Measurements from ENCODE around the gene MYBPH.

Gene MYBPH

GRCh38 chr1:203210988-203211387 lies 35.4 kb upstream of the MYBPH start:
- H3K27ac ChIP-seq = no peak overlapping the region
- no peak for TF ChIP-seq CTCF (conservative IDR thresholded peaks at IDR 0.05; ENCODE audit: low read depth, low read length)
- no peaks in the 10 kb centered on the region for H3K79me2 ChIP-seq (ENCODE audit: insufficient read depth, low read depth)
- H3K36me3 ChIP-seq (ENCODE audit: insufficient read depth) = no peaks in the 10 kb centered on the region
- H2AFZ ChIP-seq (ENCODE audit: low read depth) = no peak overlapping the region
- no peaks in the 10 kb centered on the region for H3K27me3 ChIP-seq (ENCODE audit: insufficient read depth, low read depth)
- no peaks in the 10 kb centered on the region for H4K20me1 ChIP-seq (ENCODE audit: insufficient read depth)
- H3K9ac ChIP-seq = no peak overlapping the region
- no peak overlapping the region for H3K4me2 ChIP-seq
- H3K4me1 ChIP-seq (ENCODE audit: low read depth, poor library complexity, severe bottlenecking) = no peaks in the 10 kb centered on the region
- no peak overlapping the region for H3K4me3 ChIP-seq (IDR thresholded peaks at IDR 0.05; ENCODE audit: insufficient read depth, low read depth, low read length)

- no peaks in the 10 kb centered on the region for H3K79me2 ChIP-seq (ENCODE audit: insufficient read depth, low read depth)
- H2AFZ ChIP-seq (ENCODE audit: low read depth) = no peak overlapping the region
- no peak overlapping the region for H3K27ac ChIP-seq
- H3K27me3 ChIP-seq (ENCODE audit: insufficient read depth, low read depth) = no peaks in the 10 kb centered on the region
- H4K20me1 ChIP-seq (ENCODE audit: insufficient read depth) = no peaks in the 10 kb centered on the region
- H3K4me3 ChIP-seq (IDR thresholded peaks at IDR 0.05; ENCODE audit: insufficient read depth, low read depth, low read length) = no peak overlapping the region
- no peak overlapping the region for H3K9ac ChIP-seq
- no peaks in the 10 kb centered on the region for H3K36me3 ChIP-seq (ENCODE audit: insufficient read depth)
- no peak overlapping the region for H3K4me2 ChIP-seq
- TF ChIP-seq CTCF (conservative IDR thresholded peaks at IDR 0.05; ENCODE audit: low read depth, low read length) = no peak
- H3K4me1 ChIP-seq (ENCODE audit: low read depth, poor library complexity, severe bottlenecking) = no peaks in the 10 kb centered on the region
Observed at GRCh38 chr1:203210350-203210749, 34.7 kb upstream of the MYBPH start.

- no peaks in the 10 kb centered on the region for H3K36me3 ChIP-seq (ENCODE audit: insufficient read depth)
- H3K4me2 ChIP-seq = no peak overlapping the region
- no peak overlapping the region for H2AFZ ChIP-seq (ENCODE audit: low read depth)
- H3K9ac ChIP-seq = no peak overlapping the region
- H3K27me3 ChIP-seq (ENCODE audit: insufficient read depth, low read depth) = no peaks in the 10 kb centered on the region
- no peaks in the 10 kb centered on the region for H3K79me2 ChIP-seq (ENCODE audit: insufficient read depth, low read depth)
- TF ChIP-seq CTCF (conservative IDR thresholded peaks at IDR 0.05; ENCODE audit: low read depth, low read length) = no peak
- H3K4me3 ChIP-seq (IDR thresholded peaks at IDR 0.05; ENCODE audit: insufficient read depth, low read depth, low read length) = no peak overlapping the region
- H3K4me1 ChIP-seq (ENCODE audit: low read depth, poor library complexity, severe bottlenecking) = no peaks in the 10 kb centered on the region
- no peaks in the 10 kb centered on the region for H4K20me1 ChIP-seq (ENCODE audit: insufficient read depth)
- H3K27ac ChIP-seq = no peak overlapping the region
Observed at GRCh38 chr1:203208181-203208580, 32.6 kb upstream of the MYBPH start.

- TF ChIP-seq CTCF (conservative IDR thresholded peaks at IDR 0.05; ENCODE audit: low read depth, low read length) = no peak
- no peaks in the 10 kb centered on the region for H4K20me1 ChIP-seq (ENCODE audit: insufficient read depth)
- H3K79me2 ChIP-seq (ENCODE audit: insufficient read depth, low read depth) = no peaks in the 10 kb centered on the region
- no peak overlapping the region for H3K9ac ChIP-seq
- H3K4me1 ChIP-seq (ENCODE audit: low read depth, poor library complexity, severe bottlenecking) = no peaks in the 10 kb centered on the region
- H2AFZ ChIP-seq (ENCODE audit: low read depth) = no peak overlapping the region
- no peak overlapping the region for H3K4me3 ChIP-seq (IDR thresholded peaks at IDR 0.05; ENCODE audit: insufficient read depth, low read depth, low read length)
- H3K27me3 ChIP-seq (ENCODE audit: insufficient read depth, low read depth) = no peaks in the 10 kb centered on the region
- H3K36me3 ChIP-seq (ENCODE audit: insufficient read depth) = no peaks in the 10 kb centered on the region
- no peak overlapping the region for H3K4me2 ChIP-seq
- no peak overlapping the region for H3K27ac ChIP-seq
Observed at GRCh38 chr1:203207751-203208150, 32.1 kb upstream of the MYBPH start.
